ENCODE data around the gene BRWD1.
"Not testable (repeated sequence)": the region's sequence is repeated elsewhere in the genome, so short reads cannot be mapped to it uniquely, and the experiment has no call there.

BRWD1 gene

GRCh38 chr21:39173716-39174680, 139.4 kb downstream of the BRWD1 start:
- DNase-seq (ENCODE audit: low read depth in 3 of 3): no peak

GRCh38 chr21:39169906-39170305, 143.5 kb downstream of the BRWD1 start:
- no peak for DNase-seq (ENCODE audit: low read depth in 3 of 3)

GRCh38 chr21:39168800-39169199, 144.6 kb downstream of the BRWD1 start:
- no peak for DNase-seq (ENCODE audit: low read depth in 3 of 3)

GRCh38 chr21:39164523-39164922, 148.9 kb downstream of the BRWD1 start:
- DNase-seq (ENCODE audit: low read depth in 3 of 3): no peak

- no peak for DNase-seq (ENCODE audit: low read depth in 3 of 3)
Measured at GRCh38 chr21:39161064-39161463, 152.4 kb downstream of the BRWD1 start.

GRCh38 chr21:39159342-39160063, 153.9 kb downstream of the BRWD1 start:
- no peak for DNase-seq (ENCODE audit: low read depth in 3 of 3)

- DNase-seq (ENCODE audit: low read depth in 3 of 3): not testable (repeated sequence)
Measured at GRCh38 chr21:39157241-39157640, 156.2 kb downstream of the BRWD1 start.

GRCh38 chr21:39156024-39156423, 157.4 kb downstream of the BRWD1 start:
- no peak for DNase-seq (ENCODE audit: low read depth in 3 of 3)

- no peak for DNase-seq (ENCODE audit: low read depth in 3 of 3)
Measured at GRCh38 chr21:39155578-39155977, 157.9 kb downstream of the BRWD1 start.

- no peak for DNase-seq (ENCODE audit: low read depth in 3 of 3)
Measured at GRCh38 chr21:39153842-39154241, 159.6 kb downstream of the BRWD1 start.

GRCh38 chr21:39153373-39153772, 160.1 kb downstream of the BRWD1 start:
- no peak for DNase-seq (ENCODE audit: low read depth in 3 of 3)

GRCh38 chr21:39152271-39152670, 161.2 kb downstream of the BRWD1 start:
- DNase-seq (ENCODE audit: low read depth in 3 of 3): no peak

GRCh38 chr21:39150877-39151276, 162.6 kb downstream of the BRWD1 start:
- DNase-seq (ENCODE audit: low read depth in 3 of 3): no peak

- DNase-seq (ENCODE audit: low read depth in 3 of 3): no peak
Measured at GRCh38 chr21:39150316-39150715, 163.1 kb downstream of the BRWD1 start.

- DNase-seq (ENCODE audit: low read depth in 3 of 3): no peak
Measured at GRCh38 chr21:39149882-39150281, 163.6 kb downstream of the BRWD1 start.

- no peak for DNase-seq (ENCODE audit: low read depth in 3 of 3)
Measured at GRCh38 chr21:39148975-39149374, 164.5 kb downstream of the BRWD1 start.

- no peak for DNase-seq (ENCODE audit: low read depth in 3 of 3)
Measured at GRCh38 chr21:39144191-39144590, 169.2 kb downstream of the BRWD1 start.

GRCh38 chr21:39142972-39143371, 170.5 kb downstream of the BRWD1 start:
- no peak for DNase-seq (ENCODE audit: low read depth in 3 of 3)

- DNase-seq (ENCODE audit: low read depth in 3 of 3): no peak
Measured at GRCh38 chr21:39141502-39141901, 171.9 kb downstream of the BRWD1 start.

GRCh38 chr21:39137248-39138178, 175.9 kb downstream of the BRWD1 start:
- DNase-seq (ENCODE audit: low read depth in 3 of 3): no peak

- DNase-seq (ENCODE audit: low read depth in 3 of 3): no peak
Measured at GRCh38 chr21:39136711-39137110, 176.7 kb downstream of the BRWD1 start.

GRCh38 chr21:39136138-39136537, 177.3 kb downstream of the BRWD1 start:
- not testable (repeated sequence) for DNase-seq (ENCODE audit: low read depth in 3 of 3)
